Endodermal cell (in vitro differentiated cells): ENCODE results near the gene RGS16. TPM values are rescaled to one million over a fixed set of nuclear protein-coding genes. Genes with fewer than 3 reads are reported as not detected.
A peak's percentile ranks its signal among the peaks of the same experiment; 100 is the strongest.

Source experiments
- DNase-seq: peaks from one replicate; pipeline ENCODE4 v3.0.0-alpha.2; 2017
- H3K27ac ChIP-seq: 2 replicates; pipeline ENCODE4 v1.5.1; 2013; ENCODE audit warnings: mild to moderate bottlenecking, low read depth, low read length, moderate library complexity
- H3K27me3 ChIP-seq: 2 replicates; pipeline ENCODE4 v1.6.1; 2013; ENCODE audit warnings: mild to moderate bottlenecking, low read length, moderate library complexity; ENCODE audit not compliant: insufficient read depth, control insufficient read depth, poor library complexity, severe bottlenecking
- H3K36me3 ChIP-seq: 2 replicates; pipeline ENCODE4 v1.7.0; 2013; ENCODE audit warnings: mild to moderate bottlenecking, low read length, moderate library complexity; ENCODE audit not compliant: control insufficient read depth, insufficient read depth
- H3K4me1 ChIP-seq: one replicate; pipeline ENCODE4 v1.7.0; 2013; ENCODE audit warnings: low read length; ENCODE audit not compliant: control insufficient read depth, insufficient read depth
- H3K4me3 ChIP-seq: 2 replicates; pipeline ENCODE4 v1.5.1; 2013; ENCODE audit warnings: mild to moderate bottlenecking, low read length, moderate library complexity
- H3K9ac ChIP-seq: 2 replicates; pipeline ENCODE4 v1.6.1; 2013; ENCODE audit warnings: mild to moderate bottlenecking, low read length, moderate library complexity; ENCODE audit not compliant: poor library complexity, severe bottlenecking; ENCODE audit errors: extremely low read depth
- H3K9me3 ChIP-seq: 2 replicates; pipeline ENCODE4 v1.6.1; 2013; ENCODE audit warnings: mild to moderate bottlenecking, low read length, moderate library complexity; ENCODE audit not compliant: control insufficient read depth
- H3K27ac Mint-ChIP-seq: 2 replicates; pipeline ENCODE4 v1.8.0; 2020; ENCODE audit warnings: mixed read lengths
- H3K27me3 Mint-ChIP-seq: 2 replicates; pipeline ENCODE4 v1.8.0; 2021; ENCODE audit warnings: mild to moderate bottlenecking, mixed read lengths; ENCODE audit not compliant: insufficient read depth
- H3K36me3 Mint-ChIP-seq: 2 replicates; pipeline ENCODE4 v1.8.0; 2020; ENCODE audit warnings: low read depth, mixed read lengths
- H3K4me1 Mint-ChIP-seq: 2 replicates; pipeline ENCODE4 v1.8.0; 2020; ENCODE audit warnings: mixed read lengths
- H3K4me3 Mint-ChIP-seq: 2 replicates; pipeline ENCODE4 v1.8.0; 2020; ENCODE audit warnings: mild to moderate bottlenecking, moderate library complexity, mixed read lengths
- H3K9me3 Mint-ChIP-seq: 2 replicates; pipeline ENCODE4 v1.8.0; 2020; ENCODE audit warnings: mild to moderate bottlenecking, mixed read lengths
- WGBS, 2 experiments: methylation state at CpG; one replicate each; pipeline versions ENCODE4 v1.1.5 to v1.1.7; 2013; ENCODE audit warnings: missing lambda C conversion rate in 2 of 2, mixed read lengths in 1 of 2; ENCODE audit not compliant: insufficient coverage in 1 of 2, insufficient read length in 1 of 2; 5-methylcytosine and 5-hydroxymethylcytosine counted together
- total RNA-seq, 2 donors: library from RNA; stranded (reverse); fragmentation: NEBNext Ultra II Directional in 1 of 2; extraction: Animal tissue kit (Norgen Biotek cat#: 25700) in 1 of 2; gene quantifications; 2 replicates in 1 of 2; 3 replicates in 1 of 2; pipeline ENCODE4 v1.2.1, GENCODE V29; 2021
- TF ChIP-seq, protein P1 (sequence below): fragments of 200-600 bp; sonication (generic); conservative IDR thresholded peaks from 2 replicates; pipeline ENCODE4 v1.5.0; 2021; ENCODE audit warnings: antibody characterized with exemption, mild to moderate bottlenecking

Gene RGS16
- total RNA-seq, 2 donors from 2014 or later = 14.8 to 19.4 TPM

GRCh38 chr1:182611787-182612186 lies 7.6 kb upstream of the RGS16 start:
- DNase-seq = peak; percentile 83

DNA sequence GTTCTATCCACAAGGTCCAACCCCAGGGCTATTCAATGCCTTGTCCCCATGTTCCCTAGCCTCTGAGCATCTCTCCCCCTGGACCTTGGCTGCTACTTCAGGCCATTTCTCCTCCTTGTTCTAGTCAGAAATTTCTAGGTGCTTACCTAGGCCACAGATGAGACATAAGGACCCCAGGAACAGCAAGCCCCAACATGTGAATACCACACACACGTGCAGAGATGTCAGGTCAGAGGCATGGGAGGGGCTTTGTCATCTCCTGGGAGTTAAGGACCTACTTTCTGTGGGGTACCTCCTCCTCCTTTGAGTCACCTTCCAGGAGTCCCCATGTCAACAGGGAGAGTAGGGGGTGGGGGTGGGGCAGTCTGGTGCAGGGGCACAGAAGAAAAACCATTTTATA lies 7.1 kb upstream of the RGS16 start:
- peaks cover 58% of the 10 kb centered on the region for H3K4me1 Mint-ChIP-seq
- no peak for DNase-seq
- peaks cover 17% of the 10 kb centered on the region for H3K27me3 Mint-ChIP-seq
- Histone ChIP-seq H3K9ac (no peak overlapping the region), H3K27ac (peak overlapping the region; percentile 40), H3K4me3 (no peak overlapping the region), H3K36me3 (no peaks in the 10 kb centered on the region), H3K4me1 (peaks cover 15% of the 10 kb centered on the region), H3K9me3 (no peaks in the 10 kb centered on the region), H3K27me3 (peaks cover 5% of the 10 kb centered on the region)
- TF ChIP-seq, protein P1, sequence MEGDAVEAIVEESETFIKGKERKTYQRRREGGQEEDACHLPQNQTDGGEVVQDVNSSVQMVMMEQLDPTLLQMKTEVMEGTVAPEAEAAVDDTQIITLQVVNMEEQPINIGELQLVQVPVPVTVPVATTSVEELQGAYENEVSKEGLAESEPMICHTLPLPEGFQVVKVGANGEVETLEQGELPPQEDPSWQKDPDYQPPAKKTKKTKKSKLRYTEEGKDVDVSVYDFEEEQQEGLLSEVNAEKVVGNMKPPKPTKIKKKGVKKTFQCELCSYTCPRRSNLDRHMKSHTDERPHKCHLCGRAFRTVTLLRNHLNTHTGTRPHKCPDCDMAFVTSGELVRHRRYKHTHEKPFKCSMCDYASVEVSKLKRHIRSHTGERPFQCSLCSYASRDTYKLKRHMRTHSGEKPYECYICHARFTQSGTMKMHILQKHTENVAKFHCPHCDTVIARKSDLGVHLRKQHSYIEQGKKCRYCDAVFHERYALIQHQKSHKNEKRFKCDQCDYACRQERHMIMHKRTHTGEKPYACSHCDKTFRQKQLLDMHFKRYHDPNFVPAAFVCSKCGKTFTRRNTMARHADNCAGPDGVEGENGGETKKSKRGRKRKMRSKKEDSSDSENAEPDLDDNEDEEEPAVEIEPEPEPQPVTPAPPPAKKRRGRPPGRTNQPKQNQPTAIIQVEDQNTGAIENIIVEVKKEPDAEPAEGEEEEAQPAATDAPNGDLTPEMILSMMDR = no peak
- H3K9me3 Mint-ChIP-seq = no peaks in the 10 kb centered on the region
- no peak overlapping the region for H3K27ac Mint-ChIP-seq
- H3K4me3 Mint-ChIP-seq = no peak overlapping the region
- no peaks in the 10 kb centered on the region for H3K36me3 Mint-ChIP-seq
- WGBS, 2 experiments = 91% methylated on average over 1 of the region's 1 CpG; no CpG with 5 or more reads in 1 of the 2 experiments

More at GRCh38 chr1:182611787-182612186, 7.6 kb upstream of the RGS16 start:
- H3K9ac ChIP-seq = no peak overlapping the region
- Mint-ChIP-seq H3K4me1 (peaks cover 62% of the 10 kb centered on the region), H3K4me3 (no peak overlapping the region), H3K9me3 (no peaks in the 10 kb centered on the region), H3K27ac (no peak overlapping the region), H3K27me3 (peaks cover 13% of the 10 kb centered on the region), H3K36me3 (no peaks in the 10 kb centered on the region)
- peak overlapping the region; percentile 40 for H3K27ac ChIP-seq
- H3K36me3 ChIP-seq = no peaks in the 10 kb centered on the region
- H3K4me3 ChIP-seq = no peak overlapping the region
- TF ChIP-seq, protein P1 = no peak
- peaks cover 17% of the 10 kb centered on the region for H3K4me1 ChIP-seq
- peaks cover 5% of the 10 kb centered on the region for H3K27me3 ChIP-seq
- 58 to 68% methylated on average over 4 to 8 of the region's 8 CpGs for WGBS, 2 experiments
- no peaks in the 10 kb centered on the region for H3K9me3 ChIP-seq

DNA sequence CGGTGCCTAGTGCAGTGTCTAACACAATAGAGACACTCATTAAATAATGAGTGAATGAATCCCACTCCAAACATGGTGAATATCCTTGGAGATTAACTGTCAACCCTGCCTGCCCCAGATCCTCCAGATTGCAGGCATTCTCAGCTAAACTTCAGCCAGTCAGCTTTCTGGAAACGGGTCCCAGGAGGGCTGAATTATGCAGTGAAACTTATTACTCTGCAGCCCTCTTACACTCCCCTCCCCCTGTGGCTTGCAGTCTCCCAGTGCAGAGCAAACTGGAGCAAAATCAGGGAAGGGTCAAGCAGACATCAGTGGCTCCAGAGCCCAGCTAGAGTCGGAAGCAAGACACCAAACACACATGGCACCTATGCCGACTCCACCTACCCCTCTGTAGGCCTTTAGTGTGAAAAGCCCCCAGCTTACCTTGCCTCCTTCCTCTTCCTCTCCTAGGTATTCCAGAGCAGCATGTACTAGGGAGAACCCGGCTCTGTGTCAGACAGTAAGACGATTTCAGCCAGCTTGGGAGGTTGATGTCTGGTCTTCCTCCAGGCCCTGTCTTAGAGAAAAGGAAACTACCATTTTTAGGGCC lies 6.5 kb upstream of the RGS16 start:
- no peaks in the 10 kb centered on the region for H3K36me3 Mint-ChIP-seq
- TF ChIP-seq, protein P1 = no peak
- peaks cover 51% of the 10 kb centered on the region for H3K4me1 Mint-ChIP-seq
- Histone ChIP-seq H3K9me3 (no peaks in the 10 kb centered on the region), H3K27ac (no peak overlapping the region), H3K4me1 (peaks cover 11% of the 10 kb centered on the region), H3K4me3 (no peak overlapping the region), H3K27me3 (peaks cover 5% of the 10 kb centered on the region), H3K9ac (no peak overlapping the region), H3K36me3 (no peaks in the 10 kb centered on the region)
- peaks cover 19% of the 10 kb centered on the region for H3K27me3 Mint-ChIP-seq
- WGBS, 2 experiments = 88 to 91% methylated on average over 4 to 6 of the region's 6 CpGs
- no peaks in the 10 kb centered on the region for H3K9me3 Mint-ChIP-seq
- no peak for DNase-seq
- no peak overlapping the region for H3K4me3 Mint-ChIP-seq
- H3K27ac Mint-ChIP-seq = no peak overlapping the region
